HL-60/S4 treated with retinoic acid at 250 ng/mL for 4 days and 3 days (cell line): ENCODE data around the gene DPYSL4.

ENCODE experiments used
- in situ Hi-C: fragments of 300-500 bp; cut with MboI; formaldehyde crosslinking; loops from 2 replicates; pipeline ENCODE4 v1.7.0; 2022; ENCODE audit warnings: low sequenced_read_pairs

DPYSL4 gene

DNA sequence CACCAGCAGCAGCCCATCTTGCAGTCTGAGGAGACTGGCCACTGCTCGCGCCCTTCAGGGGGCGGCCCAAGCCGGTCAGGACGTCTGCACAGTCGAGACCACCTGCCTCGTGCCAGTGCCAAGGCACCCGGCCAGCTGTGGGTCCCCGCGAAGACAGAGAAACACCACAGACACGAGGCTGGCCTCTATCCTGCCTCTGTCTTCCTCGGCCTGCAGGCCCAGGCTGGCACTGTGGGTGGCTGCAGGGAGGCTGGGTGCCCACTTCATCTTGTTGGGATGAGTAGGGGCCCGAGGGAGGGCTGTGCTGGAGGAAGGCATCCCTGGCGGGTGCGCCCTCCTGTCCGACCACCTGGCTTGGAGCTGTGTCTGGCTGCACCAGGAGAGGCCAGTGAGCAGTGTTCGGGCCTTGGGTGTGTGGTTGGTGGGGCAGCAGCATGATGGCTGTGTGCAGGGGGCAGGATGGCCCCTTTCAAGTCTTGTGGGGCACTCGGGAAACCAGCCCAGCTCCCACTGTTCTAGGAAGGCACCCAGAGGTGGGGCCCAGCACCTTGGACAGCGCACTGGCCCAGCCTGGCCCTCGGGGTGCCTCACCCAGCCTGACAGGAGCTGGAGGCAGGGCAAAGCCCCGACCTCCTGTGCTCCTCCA, 7.3 kb downstream of the DPYSL4 start:
- in situ Hi-C loops = no loop called here

DNA sequence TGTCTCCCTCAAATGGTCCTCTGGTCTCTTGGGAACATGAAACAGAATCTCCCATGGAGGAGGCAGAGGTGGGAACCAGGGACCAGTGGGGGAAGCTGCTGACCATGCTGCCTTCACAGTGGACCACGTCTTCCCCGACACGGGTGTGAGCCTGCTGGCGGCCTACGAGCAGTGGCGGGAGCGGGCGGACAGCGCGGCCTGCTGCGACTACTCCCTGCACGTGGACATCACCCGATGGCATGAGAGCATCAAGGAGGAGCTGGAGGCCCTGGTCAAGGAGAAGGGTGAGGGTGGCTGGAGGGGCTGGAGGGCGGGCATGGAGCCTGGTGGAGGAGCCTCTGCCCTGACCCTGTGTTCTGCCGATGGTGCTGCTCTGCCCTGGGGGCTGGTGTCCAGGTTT, 8.0 kb downstream of the DPYSL4 start:
- in situ Hi-C loops = no loop called here

DNA sequence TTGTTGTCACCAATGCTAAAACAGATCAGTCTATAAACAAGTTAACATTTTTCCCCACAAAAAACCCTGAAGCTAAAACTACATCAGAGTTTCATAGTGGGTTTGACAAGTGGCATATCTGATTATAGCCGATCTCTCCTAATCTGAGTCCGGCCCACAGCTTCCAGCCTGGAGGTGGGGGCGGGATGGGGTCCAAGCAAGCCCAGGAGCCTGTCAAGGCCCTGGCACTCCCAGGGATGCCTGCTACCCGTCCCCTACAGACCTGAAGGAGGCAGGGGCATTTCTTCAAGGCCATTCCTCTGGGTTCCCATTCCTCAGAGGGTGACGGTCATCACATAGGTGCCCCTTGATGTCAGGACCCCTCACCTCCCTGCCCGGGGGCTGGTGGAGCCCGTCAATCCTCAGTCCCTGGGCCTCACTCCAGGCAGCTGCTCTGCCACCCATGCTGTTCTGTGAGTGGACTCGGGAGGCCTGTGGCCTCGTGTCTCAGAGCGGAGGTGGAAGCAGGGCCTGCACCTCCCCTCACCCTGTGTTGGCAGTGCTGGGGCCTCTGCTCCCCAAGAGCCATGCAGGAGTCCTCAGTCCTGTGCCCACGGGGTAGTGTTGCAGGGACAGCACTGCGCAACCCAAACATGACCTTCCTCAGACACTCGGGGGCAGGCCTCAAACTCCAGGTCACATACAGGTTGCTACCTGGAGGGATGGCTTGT, 8.8 kb downstream of the DPYSL4 start:
- in situ Hi-C loops = no loop called here

DNA sequence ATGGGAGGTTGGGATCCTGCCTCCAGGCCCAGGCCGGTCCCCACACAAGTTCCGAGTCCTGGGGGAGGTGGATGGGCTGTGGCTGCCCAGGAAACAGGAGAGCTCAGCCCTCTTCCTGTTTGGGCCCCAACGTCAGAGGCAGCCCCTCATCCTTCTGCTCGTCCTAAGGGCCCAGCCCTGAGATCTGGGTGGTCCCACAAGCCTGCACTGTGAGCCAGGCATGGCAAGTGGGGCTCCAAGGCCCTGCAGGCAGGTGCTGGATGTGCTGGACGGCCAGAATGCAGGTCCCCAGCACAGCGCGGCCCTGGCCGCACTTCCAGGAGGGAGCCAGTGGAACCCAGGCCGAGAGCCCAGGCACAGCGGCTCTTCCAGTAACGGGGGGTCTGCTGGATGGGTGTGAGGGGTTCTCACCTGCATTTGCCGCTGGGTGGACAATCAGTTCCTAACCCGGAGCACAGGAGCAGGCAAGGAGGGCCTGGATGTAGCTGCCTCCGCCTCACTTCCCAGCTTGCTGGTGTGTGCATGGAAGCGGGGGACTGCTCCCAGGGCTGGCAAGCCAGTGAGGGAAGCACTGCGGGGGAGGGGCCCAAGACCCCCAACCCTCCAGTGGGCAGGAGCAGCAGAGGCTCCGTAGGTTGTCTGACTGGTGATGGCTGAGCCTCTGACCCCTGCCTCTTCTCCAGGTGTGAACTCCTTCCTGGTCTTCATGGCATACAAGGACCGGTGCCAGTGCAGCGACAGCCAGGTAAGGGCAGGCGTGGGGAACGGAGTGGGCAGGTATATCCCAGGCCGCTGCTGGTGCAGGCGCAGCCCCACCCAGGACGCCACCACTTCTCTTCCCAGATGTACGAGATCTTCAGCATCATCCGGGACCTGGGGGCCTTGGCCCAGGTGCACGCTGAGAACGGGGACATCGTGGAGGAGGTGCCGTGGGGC, 9.7 kb downstream of the DPYSL4 start:
- in situ Hi-C loops = no loop called here

DNA sequence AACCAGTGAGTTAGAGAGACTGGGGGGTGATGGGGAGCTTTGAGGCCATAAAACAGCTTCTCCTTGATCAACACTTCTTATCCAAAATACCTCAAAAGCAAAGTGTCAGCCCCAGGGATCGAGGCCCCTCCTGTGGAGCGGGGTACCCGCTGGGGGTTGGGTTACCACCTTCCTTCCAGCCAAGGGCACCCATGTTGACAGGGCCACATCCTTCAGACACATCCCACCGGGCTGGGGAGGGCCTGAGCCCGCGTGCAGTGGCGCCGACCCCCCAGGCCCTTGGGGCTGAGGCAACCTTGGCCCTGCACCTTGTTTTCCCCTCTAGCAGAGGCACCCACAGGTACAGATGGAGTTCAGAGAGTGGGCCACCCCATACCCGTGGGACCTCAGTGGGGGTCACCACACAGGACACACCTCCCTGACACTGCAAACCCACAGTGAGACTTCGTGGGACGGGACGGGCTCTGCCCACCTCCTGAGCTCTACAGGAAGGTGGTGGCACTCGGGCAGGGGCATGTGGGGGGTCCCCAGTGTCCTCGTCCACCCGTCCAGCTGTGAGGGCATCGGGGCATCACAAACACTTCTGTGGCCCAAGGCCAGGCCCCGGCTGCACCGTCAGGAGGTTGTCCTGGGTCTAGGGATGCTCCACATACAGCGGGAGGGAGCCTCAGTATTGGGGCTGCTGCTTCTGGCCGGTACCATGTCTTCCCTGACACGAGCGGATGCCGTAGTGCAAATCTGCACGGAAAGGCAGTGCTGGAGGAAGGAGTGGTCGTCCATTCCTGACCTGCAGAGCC, 10.7 kb downstream of the DPYSL4 start:
- in situ Hi-C loops = no loop called here

DNA sequence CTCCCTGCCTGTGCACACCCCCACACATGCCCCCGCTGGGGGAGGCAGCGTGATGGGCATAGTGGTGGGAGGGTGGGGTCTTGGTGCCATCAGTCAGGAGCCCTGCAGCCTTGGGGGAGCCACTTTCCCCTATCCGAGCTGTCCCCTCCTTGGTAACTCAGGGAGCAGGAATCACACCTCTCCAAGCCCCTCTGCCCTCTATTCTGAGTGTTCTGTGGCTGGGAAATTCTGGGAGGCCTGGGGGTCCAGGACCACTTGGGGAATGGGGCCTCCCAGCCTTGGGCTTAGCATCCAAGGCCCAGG, 11.3 kb downstream of the DPYSL4 start:
- in situ Hi-C loops = no loop called here

DNA sequence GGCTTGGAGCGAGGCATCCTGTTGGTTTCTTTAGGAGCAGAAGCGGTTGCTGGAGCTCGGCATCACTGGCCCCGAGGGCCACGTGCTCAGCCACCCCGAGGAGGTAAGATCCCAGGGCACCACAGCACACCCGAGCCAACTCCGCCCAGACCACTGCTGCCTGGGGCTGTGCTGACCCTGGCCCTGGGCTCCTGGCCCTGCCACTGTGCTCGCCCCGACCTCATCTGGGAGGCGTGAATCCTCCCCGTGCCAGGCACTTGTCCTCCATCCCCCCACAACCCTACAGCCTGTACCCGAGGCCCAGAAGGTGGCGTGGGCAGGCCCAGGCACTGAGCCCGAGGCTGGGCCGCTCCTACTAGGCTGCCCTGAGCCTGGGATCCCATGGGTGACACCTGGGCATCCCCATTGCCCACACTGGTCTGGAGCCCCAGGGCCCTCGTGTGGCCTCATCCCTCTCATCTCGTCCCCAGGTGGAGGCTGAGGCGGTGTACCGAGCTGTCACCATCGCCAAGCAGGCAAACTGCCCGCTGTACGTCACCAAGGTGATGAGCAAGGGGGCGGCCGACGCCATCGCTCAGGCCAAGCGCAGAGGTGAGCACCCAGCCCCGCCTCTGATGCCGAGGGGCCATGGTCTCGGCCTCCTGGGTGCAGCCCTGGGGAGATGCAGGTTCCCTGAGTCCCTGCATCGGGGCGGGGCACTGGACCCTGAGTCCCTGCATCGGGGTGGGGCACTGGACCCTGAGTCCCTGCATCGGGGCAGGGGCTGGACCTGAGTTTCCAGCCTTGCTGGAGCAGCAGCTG, 11.8 kb downstream of the DPYSL4 start:
- in situ Hi-C loops = no loop called here

DNA sequence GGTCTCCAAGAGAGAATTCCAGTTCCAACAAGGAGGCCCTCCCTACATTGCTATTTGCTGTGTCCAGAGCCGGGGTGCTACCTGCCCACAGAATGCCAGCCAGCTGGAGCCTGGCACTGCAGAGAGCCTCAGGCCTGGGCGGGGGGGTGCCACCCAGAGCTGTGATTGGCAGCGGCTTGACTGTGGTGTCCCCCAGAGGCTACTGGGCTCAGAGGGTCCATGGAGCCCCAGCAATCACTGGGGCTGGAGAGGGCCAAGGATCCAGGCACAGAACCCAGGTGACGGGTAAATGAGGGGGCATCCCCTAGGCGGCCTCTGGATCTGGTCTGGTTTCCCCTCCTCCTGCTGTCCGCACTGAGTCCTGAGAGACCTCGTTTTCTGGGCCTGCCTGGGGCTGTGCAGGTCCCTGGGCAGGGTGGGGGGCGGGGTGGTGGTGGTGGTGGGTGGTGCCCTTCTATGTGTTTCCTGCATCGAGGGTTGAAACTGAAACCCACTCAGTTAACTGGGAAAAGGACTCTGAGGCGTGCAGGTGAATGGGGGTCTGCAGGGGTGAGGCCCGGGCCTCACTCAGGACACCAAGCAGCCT, 12.6 kb downstream of the DPYSL4 start:
- in situ Hi-C loops = no loop called here

DNA sequence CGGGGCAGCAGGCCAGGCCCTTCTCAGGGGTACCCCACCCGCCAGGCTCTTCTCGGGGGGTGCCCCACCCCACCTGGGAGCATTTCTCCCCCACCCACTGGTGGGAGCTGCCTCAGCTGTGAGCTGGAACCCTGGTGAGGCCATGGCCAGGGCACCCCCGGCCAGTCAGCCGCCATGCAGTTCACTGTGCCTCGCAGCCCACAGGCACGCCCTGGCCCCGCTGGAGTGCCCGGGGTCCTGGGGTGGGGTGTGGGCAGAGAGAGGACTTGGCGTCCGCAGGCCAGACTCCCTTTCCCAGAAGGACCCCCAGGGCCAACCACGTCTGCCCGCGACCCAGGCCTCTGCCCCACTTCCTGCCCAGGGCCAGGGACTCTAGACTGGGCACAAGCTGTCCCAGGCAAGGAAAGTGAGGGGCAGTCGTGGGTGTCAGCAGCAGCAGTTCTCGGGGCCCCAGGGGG, 13.1 kb downstream of the DPYSL4 start:
- in situ Hi-C loops = no loop called here

DNA sequence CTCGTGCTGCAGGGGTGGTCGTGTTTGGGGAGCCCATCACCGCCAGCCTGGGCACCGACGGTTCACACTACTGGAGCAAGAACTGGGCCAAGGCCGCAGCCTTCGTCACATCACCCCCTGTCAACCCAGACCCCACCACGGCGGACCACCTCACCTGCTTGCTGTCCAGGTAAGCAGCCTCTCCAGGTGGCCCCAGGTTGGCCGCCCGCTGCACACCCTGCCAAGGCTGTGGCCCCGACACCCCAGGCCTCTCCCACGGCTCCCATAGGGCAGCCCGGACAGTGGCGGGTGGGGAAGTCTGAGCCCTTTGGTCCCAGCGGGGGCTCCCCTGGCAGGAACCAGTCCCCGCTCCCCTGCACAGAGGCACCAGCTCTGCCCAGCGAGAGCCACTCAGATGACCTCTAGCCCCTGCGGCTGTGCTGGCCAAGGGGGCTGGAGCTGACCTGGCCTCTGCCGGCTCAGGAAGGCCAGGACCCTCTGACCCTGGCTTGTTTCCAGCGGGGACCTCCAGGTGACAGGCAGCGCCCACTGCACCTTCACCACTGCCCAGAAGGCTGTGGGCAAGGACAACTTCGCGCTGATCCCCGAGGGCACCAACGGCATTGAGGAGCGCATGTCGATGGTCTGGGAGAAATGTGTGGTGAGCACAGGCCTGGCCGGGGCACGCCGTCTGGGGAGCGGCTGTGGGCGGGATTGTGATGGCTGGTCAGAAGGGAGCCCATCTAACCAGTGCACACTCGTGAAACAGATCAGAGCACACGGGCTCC, 13.8 kb downstream of the DPYSL4 start:
- in situ Hi-C loops = no loop called here

DNA sequence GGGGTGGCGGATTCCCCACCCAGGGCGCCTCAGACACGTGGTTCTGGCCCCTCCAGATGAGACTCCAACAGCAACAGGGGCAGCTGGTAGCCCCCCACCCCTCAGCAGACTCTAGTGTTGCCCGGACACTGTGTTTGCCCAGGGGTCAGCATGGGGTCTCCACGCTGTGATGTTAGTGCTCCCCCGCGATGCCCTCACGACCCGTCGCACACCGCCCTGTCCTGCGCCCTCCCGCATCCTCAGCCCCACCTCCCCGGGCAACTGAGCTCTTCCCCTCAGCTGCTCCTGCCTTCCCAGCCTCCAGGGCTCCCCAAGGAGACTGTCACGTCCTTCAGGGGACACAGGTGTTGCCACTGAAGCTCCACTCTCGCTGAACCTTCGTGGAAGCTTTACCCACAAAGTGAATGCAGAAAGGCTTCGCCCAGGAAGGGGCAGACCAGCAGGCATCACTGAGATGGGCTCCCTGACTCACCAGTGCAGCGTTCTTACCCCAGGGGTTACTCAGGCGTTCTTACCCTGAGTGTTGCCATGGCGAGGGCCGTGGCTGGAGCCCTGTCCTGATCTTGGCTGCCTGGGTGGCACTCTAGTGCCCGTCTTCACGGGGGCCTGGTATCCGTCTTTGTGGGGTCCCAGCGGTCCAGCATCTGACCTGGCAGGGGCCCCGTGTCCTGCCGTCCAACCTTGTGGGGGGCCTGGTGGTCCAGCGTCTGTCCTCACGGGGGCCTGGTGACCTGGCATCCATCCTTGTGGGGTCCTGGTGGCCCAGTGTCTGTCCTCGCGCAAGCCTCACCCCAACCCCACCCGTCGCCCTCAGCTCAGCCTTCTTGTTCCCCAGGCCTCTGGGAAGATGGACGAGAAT, 14.6 kb downstream of the DPYSL4 start:
- in situ Hi-C loops = no loop called here

DNA sequence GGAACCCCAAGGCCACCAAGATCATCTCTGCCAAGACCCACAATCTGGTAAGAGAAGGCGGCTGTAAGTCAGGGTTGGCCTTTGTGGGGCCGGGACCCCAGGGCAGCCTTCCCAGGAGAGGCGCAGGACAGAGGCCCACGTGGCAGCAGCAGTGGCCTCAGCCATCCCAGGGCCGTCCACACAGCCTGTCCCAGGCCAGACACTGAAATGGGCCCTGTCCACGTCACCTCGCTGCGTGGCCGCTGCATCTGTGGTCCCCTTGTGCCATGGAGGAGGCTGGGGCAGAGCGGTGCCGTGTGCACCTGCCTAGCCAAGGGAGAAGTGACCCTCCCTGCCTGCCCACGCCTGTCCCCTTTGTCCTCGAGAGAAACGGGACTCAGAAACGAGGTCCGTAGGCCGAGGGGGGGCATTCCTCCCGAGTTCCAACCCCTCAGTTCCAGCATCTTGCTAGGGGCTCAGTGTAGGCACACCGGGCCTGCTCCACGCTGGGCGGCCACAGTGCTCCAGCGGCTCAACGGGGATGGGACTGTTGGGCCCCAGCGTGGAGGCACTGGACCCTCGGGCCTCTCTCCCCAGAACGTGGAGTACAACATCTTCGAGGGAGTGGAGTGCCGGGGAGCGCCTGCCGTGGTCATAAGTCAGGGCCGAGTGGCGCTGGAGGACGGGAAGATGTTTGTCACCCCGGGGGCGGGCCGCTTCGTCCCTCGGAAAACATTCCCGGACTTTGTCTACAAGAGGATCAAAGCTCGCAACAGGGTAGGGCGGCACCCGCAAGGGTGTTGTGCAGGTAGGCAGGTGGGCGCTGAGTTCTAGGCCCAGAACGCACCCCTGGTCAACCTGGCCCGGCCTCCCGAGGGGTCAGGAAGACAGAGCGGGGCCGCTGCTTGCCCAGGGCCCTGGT, 15.6 kb downstream of the DPYSL4 start:
- in situ Hi-C loops = no loop called here

DNA sequence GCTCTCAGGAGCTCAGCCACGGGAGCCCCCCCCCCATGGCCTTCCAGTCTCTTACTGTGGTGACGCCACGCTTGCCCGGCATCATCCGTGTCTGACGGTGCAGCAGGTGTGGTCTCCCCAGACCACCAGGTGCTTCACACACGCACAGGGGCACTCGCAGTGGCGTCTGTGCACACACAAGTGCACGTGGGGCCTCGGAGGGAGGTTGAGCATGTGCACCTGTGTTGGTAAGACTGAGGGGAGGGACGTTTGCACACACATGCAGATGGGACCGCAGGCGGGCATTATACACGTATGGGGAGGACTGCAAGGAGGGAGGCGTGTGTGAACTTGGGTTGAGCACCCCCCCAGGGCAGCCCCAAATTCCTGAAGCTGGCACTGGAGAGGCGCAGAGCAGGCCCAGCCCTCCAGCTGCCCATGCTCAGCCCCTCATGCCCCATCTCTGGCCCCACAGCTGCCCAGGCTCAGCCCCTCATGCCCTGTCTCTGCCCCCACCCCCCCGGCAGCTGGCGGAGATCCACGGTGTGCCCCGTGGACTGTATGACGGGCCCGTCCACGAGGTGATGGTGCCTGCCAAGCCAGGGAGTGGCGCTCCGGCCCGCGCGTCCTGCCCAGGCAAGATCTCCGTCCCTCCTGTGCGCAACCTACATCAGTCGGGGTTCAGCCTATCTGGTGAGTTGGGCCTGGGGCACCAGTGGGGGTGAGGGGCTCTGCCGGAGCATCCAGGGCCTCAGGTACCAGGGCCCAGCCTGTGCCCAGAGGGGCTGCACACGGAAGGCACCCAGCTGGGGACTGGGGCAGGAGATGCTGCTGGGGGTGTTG, 16.7 kb downstream of the DPYSL4 start:
- in situ Hi-C loops = no loop called here

DNA sequence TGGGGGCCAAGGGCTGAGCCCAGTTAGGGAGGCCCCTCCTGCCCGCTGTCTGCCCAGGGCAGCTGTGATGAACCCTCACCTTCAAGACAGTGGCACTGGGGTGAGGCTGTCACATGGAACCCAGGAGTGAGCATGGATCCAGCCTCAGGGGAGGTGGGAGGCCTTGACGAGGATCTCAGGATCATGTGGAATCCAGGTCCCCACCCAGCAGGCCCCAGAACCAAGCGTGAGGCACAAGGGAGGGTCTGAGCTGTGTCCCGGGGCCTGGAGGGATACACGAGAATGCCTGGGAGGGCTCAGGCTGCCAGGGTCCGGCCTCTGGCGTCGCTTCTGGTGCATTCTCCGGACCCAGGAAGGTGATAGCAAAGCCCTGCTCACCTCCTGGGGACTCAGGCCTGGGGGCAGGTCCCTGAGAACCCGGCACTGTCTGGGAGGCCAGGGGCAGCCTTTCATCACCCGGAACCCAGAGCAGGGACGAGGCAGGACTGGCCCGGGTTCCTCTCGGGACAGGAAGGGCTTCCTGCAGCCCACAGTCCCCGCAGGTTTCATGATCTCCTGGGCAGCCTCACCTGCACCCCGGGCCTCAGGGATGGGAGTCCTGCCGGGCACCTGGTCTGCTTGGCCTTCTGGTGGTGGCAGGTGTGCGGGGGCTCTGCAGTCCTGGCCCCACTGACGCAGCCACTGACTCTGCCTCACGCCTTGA, 17.5 kb downstream of the DPYSL4 start:
- in situ Hi-C loops = no loop called here

DNA sequence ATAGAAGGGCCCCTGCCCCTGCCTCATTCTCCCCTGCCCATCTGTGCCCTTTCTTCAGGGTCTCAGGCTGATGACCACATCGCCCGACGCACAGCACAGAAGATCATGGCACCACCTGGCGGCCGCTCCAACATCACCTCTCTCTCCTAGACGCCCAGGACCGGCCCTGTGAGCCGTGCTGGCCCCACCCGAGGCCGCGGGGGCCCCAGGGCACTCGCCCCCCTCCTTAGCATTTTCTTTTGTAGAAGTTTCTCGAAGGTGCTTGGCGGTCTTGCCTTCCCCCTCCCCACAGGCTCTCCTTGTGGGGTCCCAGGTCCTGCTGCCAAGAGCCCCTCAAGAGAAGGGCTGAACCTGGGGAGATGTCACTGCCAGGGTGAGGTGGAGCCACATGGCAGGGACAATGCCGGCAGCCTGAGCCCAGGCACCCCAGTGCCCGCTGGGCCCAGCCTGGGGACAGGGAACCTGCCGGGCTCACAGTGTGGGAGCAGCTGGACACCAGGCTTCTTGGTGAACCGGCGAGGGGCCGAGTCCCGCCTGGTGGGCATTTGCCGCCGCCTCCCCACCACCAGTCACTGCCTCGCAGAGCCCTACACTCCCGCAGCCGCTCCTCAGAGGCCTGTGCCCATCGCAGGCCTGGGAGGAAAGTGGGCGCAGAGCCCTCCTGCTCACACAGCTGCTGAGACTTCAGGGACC, 18.2 kb downstream of the DPYSL4 start:
- in situ Hi-C loops = no loop called here
